Erythroblast (primary cell): ENCODE measurements around the gene ADAMTS12.

ENCODE experiments used
- GATA1 ChIP-seq: IDR thresholded peaks from 2 replicates; pipeline ENCODE4 v1.6.1; 2011; ENCODE audit warnings: low read depth, mild to moderate bottlenecking, control low read depth, low read length, moderate library complexity
- POLR2A ChIP-seq: IDR thresholded peaks from 2 replicates; pipeline ENCODE4 v1.6.1; 2011; ENCODE audit warnings: mild to moderate bottlenecking, low read length

DNA sequence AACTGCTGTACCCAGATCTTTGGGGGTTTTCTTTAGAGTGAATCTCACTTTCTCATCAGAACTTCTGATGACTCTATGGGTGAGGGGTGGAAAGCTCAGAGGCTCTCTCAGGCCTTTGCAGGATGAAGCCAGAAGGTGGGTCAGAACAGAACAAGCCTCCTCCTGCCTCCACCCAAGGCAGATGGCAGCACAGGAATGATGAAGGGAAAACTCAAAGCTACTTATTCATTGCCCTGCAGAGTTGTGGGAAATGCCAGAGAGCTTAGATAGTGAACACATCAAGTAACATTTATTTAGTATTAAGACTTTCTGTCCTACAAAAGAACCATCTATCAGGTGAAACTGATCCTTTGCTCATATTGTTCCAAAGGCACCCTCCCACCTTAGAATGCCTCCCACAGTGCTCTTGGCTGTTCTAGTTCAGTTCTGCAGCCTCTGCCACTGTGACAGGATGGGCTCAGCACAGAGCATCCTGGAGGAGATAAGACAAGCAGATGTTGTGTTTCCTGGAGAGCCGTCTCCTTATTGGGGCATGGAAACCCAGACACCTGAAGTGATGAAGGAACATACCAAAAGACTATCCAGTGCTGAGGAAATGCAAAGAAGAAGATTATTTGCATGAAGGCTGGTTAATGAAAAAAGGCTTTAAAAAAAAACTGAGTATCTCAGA lies 146.6 kb downstream of the ADAMTS12 start:
- TF ChIP-seq POLR2A = no peak
- TF ChIP-seq GATA1 = no peak
